OCI-LY1 (cell line): ENCODE results near the gene ZMIZ1.

Experiments
- H2AFZ ChIP-seq: fragments of 200-600 bp; sonication (generic), shearing (Covaris generic); 2 replicates; pipeline ENCODE4 v1.6.0; 2014; ENCODE audit warnings: antibody characterized with exemption, mild to moderate bottlenecking, low read length
- H3F3A ChIP-seq: fragments of 200-600 bp; sonication (generic), shearing (Covaris generic); 2 replicates; pipeline ENCODE4 v1.6.0; 2014; ENCODE audit warnings: mild to moderate bottlenecking, antibody characterized with exemption, low read length, moderate library complexity; ENCODE audit not compliant: insufficient read depth
- H3K27ac ChIP-seq: fragments of 200-600 bp; sonication (generic); 2 replicates; pipeline ENCODE4 v1.5.1; 2014; ENCODE audit warnings: low read length, mixed run types, mild to moderate bottlenecking, low read depth; ENCODE audit not compliant: poor library complexity, severe bottlenecking
- H3K27me3 ChIP-seq: fragments of 200-600 bp; sonication (generic); 2 replicates; pipeline ENCODE4 v1.6.0; 2014; ENCODE audit warnings: antibody characterized with exemption, mild to moderate bottlenecking, low read length, moderate library complexity; ENCODE audit not compliant: insufficient read depth
- H3K36me3 ChIP-seq: fragments of 200-600 bp; sonication (generic); 2 replicates; pipeline ENCODE4 v1.6.1; 2014; ENCODE audit warnings: mild to moderate bottlenecking, antibody characterized with exemption, low read length, moderate library complexity, mixed read lengths; ENCODE audit not compliant: insufficient read depth
- H3K4me1 ChIP-seq: fragments of 200-600 bp; sonication (generic); 2 replicates; pipeline ENCODE4 v1.5.1; 2014; ENCODE audit warnings: mild to moderate bottlenecking, low read length, moderate library complexity; ENCODE audit not compliant: insufficient read depth, severe bottlenecking
- H3K4me2 ChIP-seq: fragments of 200-600 bp; sonication (generic), shearing (Covaris generic); 2 replicates; pipeline ENCODE4 v1.6.1; 2014; ENCODE audit warnings: low read length
- H3K4me3 ChIP-seq: fragments of 200-600 bp; sonication (generic); 2 replicates; pipeline ENCODE4 v1.5.1; 2014; ENCODE audit warnings: low read length, low read depth, mild to moderate bottlenecking, mixed read lengths; ENCODE audit not compliant: poor library complexity, severe bottlenecking
- H3K79me2 ChIP-seq: fragments of 200-600 bp; shearing (Covaris generic); 2 replicates; pipeline ENCODE4 v1.6.1; 2016; ENCODE audit warnings: mixed run types, low read length, mixed read lengths; ENCODE audit not compliant: insufficient read depth
- H3K9ac ChIP-seq: fragments of 200-600 bp; sonication (generic), shearing (Covaris generic); 2 replicates; pipeline ENCODE4 v1.6.1; 2014; ENCODE audit warnings: mild to moderate bottlenecking, low read length, mixed read lengths
- H3K9me2 ChIP-seq: fragments of 200-600 bp; sonication (generic), shearing (Covaris generic); 2 replicates; pipeline ENCODE4 v1.6.1; 2014; ENCODE audit warnings: low read depth, mild to moderate bottlenecking, low read length, mixed read lengths
- H3K9me3 ChIP-seq: fragments of 200-600 bp; shearing (Covaris generic); 2 replicates; pipeline ENCODE4 v1.6.1; 2014; ENCODE audit warnings: low read length, mixed read lengths
- H4K20me1 ChIP-seq: fragments of 200-600 bp; sonication (generic), shearing (Covaris generic); 2 replicates; pipeline ENCODE4 v1.6.0; 2016; ENCODE audit warnings: mild to moderate bottlenecking, low read length; ENCODE audit not compliant: insufficient read depth
- EZH2 ChIP-seq: fragments of 200-600 bp; sonication (generic), shearing (Covaris generic); IDR thresholded peaks from 2 replicates; pipeline ENCODE4 v1.8.0; 2017; ENCODE audit warnings: borderline replicate concordance, mixed run types, mild to moderate bottlenecking, antibody characterized with exemption, low read length, moderate library complexity, mixed read lengths
- TF ChIP-seq, protein P1 (sequence below): fragments of 200-600 bp; sonication (generic), shearing (Covaris generic); IDR thresholded peaks from 2 replicates; pipeline ENCODE4 v1.5.1; 2017; ENCODE audit warnings: mild to moderate bottlenecking, antibody characterized with exemption, low read length, moderate library complexity, mixed read lengths

ZMIZ1 gene

DNA sequence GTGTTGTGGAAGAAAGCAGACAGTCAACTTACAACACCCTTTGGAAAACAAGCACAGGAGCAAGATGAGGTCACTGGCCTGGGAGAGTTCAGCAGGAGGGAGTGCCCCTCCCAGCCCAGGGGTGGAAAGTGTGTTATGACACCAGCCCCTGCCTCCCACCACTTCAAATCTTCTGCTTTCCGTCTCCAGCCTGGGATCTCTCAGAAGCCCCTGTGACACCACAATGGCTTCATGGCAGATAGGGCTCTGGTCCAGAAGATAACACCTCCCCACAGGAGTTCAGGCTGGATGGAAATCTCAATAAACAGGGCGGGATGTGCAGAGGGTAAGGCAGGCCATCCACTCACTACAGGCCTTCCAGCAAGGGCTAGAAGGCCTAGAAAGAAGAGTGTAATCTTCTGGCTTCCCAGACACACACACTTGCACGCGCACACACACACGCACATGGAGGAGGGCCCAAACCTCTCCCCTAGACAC, 48.7 kb upstream of the ZMIZ1 start:
- Histone ChIP-seq H3K9ac (no peak overlapping the region), H3K4me2 (no peak overlapping the region), H3K4me1 (no peaks in the 10 kb centered on the region), H4K20me1 (no peaks in the 10 kb centered on the region), H3K79me2 (no peaks in the 10 kb centered on the region), H3F3A (no peaks in the 10 kb centered on the region), H3K36me3 (no peaks in the 10 kb centered on the region), H3K27me3 (peaks cover 8% of the 10 kb centered on the region; the same call in 1 of the 2 replicates), H3K9me3 (no peaks in the 10 kb centered on the region), H2AFZ (no peak overlapping the region), H3K9me2 (no peaks in the 10 kb centered on the region), H3K27ac (no peak overlapping the region), H3K4me3 (no peak overlapping the region)
- TF ChIP-seq, protein P1, sequence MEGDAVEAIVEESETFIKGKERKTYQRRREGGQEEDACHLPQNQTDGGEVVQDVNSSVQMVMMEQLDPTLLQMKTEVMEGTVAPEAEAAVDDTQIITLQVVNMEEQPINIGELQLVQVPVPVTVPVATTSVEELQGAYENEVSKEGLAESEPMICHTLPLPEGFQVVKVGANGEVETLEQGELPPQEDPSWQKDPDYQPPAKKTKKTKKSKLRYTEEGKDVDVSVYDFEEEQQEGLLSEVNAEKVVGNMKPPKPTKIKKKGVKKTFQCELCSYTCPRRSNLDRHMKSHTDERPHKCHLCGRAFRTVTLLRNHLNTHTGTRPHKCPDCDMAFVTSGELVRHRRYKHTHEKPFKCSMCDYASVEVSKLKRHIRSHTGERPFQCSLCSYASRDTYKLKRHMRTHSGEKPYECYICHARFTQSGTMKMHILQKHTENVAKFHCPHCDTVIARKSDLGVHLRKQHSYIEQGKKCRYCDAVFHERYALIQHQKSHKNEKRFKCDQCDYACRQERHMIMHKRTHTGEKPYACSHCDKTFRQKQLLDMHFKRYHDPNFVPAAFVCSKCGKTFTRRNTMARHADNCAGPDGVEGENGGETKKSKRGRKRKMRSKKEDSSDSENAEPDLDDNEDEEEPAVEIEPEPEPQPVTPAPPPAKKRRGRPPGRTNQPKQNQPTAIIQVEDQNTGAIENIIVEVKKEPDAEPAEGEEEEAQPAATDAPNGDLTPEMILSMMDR: no peak
- TF ChIP-seq EZH2: no peak

DNA sequence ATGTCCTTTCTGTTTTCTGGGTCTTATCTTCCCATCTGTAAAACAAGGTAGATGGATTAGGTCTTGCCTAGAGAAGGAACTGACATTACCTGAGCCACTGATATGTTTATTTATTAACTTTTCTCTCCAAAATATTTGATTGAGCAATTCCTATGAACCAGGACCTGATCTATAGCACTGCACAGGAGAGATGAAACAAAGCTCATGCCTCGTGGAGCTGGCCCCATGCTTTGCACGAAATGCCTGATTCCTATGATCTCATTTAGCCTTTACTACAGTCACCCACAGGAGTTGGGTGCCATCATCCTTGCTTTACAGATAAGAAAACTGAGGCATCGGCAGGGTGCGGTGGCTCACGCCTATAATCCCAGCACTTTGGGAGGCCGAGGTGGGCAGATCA, 48.2 kb upstream of the ZMIZ1 start:
- no peak overlapping the region for H3K4me3 ChIP-seq
- no peak overlapping the region for H3K4me2 ChIP-seq
- no peak overlapping the region for H3K9ac ChIP-seq
- no peaks in the 10 kb centered on the region for H3K9me2 ChIP-seq
- H4K20me1 ChIP-seq: no peaks in the 10 kb centered on the region
- H3K4me1 ChIP-seq: no peaks in the 10 kb centered on the region
- H3K36me3 ChIP-seq: no peaks in the 10 kb centered on the region
- H3K27me3 ChIP-seq: peaks cover 8% of the 10 kb centered on the region; the same call in 1 of the 2 replicates
- H3F3A ChIP-seq: no peaks in the 10 kb centered on the region
- H2AFZ ChIP-seq: no peak overlapping the region
- TF ChIP-seq, protein P1: no peak
- no peak for TF ChIP-seq EZH2
- H3K79me2 ChIP-seq: no peaks in the 10 kb centered on the region
- H3K9me3 ChIP-seq: no peaks in the 10 kb centered on the region
- no peak overlapping the region for H3K27ac ChIP-seq

DNA sequence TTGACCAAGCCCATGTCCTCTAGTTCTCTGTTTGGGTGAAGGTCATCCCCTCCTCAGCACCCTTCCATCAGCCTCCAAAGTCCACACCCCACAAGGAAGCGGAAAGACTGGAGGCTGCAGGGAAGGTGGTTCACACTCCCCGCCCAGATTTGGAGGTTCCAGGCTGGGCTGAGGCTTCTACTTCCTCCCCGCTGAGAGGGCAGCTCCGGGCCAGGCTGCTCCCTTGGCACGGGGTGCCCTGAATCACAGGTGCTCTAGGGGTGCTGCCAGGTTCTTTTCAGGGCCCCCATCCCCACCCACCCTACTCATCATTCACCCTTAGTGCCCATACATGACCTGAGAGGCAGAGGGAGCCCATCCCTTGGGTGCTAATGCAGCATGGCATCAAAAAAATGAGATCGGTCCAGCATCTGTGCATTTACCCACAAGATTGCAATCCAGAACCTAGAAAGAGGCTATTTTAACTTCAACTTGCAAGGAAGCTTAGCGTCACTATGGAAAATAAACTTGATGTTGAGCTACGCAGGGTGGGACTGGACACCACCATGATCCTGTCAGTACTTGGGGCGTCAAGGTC, 47.3 kb upstream of the ZMIZ1 start:
- Histone ChIP-seq H3K9me2 (no peaks in the 10 kb centered on the region), H3K79me2 (no peaks in the 10 kb centered on the region), H4K20me1 (no peaks in the 10 kb centered on the region), H2AFZ (no peak overlapping the region), H3K36me3 (no peaks in the 10 kb centered on the region), H3K27ac (no peak overlapping the region), H3K27me3 (peaks cover 8% of the 10 kb centered on the region; the same call in 1 of the 2 replicates), H3K4me3 (no peak overlapping the region), H3K9me3 (no peaks in the 10 kb centered on the region), H3K4me2 (no peak overlapping the region), H3K4me1 (no peaks in the 10 kb centered on the region), H3K9ac (no peak overlapping the region), H3F3A (no peaks in the 10 kb centered on the region)
- TF ChIP-seq, protein P1: no peak
- no peak for TF ChIP-seq EZH2
